GM19452 (cell line): ENCODE results near the gene KRT15.
"Not testable (repeated sequence)": the region's sequence is repeated elsewhere in the genome, so short reads cannot be mapped to it uniquely, and the experiment has no call there.

Experiments used
- ATAC-seq: cut with Tn5 transposase; IDR thresholded peaks from one replicate; pipeline ENCODE4 v1.9.1; 2021; ENCODE audit not compliant: unreplicated experiment

Gene KRT15

GRCh38 chr17:41544935-41545334 is 26.2 kb upstream of the KRT15 start:
- no peak for ATAC-seq

GRCh38 chr17:41544491-41544892 is 25.8 kb upstream of the KRT15 start:
- no peak for ATAC-seq

GRCh38 chr17:41542786-41543185 is 24.1 kb upstream of the KRT15 start:
- ATAC-seq = not testable (repeated sequence)

- no peak for ATAC-seq
These were observed 23.7 kb upstream of the KRT15 start for GRCh38 chr17:41542357-41542756.

- no peak for ATAC-seq
These were observed 22.4 kb upstream of the KRT15 start for GRCh38 chr17:41540921-41541625.

- no peak for ATAC-seq
These were observed 21.4 kb upstream of the KRT15 start for GRCh38 chr17:41539979-41540701.

- no peak for ATAC-seq
These were observed 20.4 kb upstream of the KRT15 start for GRCh38 chr17:41539071-41539492.

- ATAC-seq = no peak
These were observed 19.9 kb upstream of the KRT15 start for GRCh38 chr17:41538565-41538991.

GRCh38 chr17:41537990-41538389 is 19.3 kb upstream of the KRT15 start:
- no peak for ATAC-seq

- ATAC-seq = no peak
These were observed 18.9 kb upstream of the KRT15 start for GRCh38 chr17:41537614-41537954.

- no peak for ATAC-seq
These were observed 18.3 kb upstream of the KRT15 start for GRCh38 chr17:41536741-41537613.

GRCh38 chr17:41535764-41536481 is 17.2 kb upstream of the KRT15 start:
- no peak for ATAC-seq

GRCh38 chr17:41534899-41535546 is 16.3 kb upstream of the KRT15 start:
- ATAC-seq = no peak

- ATAC-seq = no peak
These were observed 14.9 kb upstream of the KRT15 start for GRCh38 chr17:41533613-41534012.

GRCh38 chr17:41532947-41533570 is 14.4 kb upstream of the KRT15 start:
- ATAC-seq = no peak

- no peak for ATAC-seq
These were observed 13.3 kb upstream of the KRT15 start for GRCh38 chr17:41531993-41532392.

- ATAC-seq = no peak
These were observed 11.7 kb upstream of the KRT15 start for GRCh38 chr17:41530062-41531048.

- ATAC-seq = no peak
These were observed 10.8 kb upstream of the KRT15 start for GRCh38 chr17:41529491-41529915.

GRCh38 chr17:41528959-41529353 is 10.3 kb upstream of the KRT15 start:
- no peak for ATAC-seq
